ENCODE data around the gene CT47B1. TPM values are rescaled to one million over a fixed set of nuclear protein-coding genes. Genes with fewer than 3 reads are reported as not detected.

The CT47B1 gene
- total RNA-seq, 2 experiments from 2014 or later, result not detected

GRCh38 chrX:120825146-120825545 is 50.5 kb downstream of the CT47B1 start:
- ChIA-PET CTCF (no interaction called here), POLR2A (no interaction called here)
- intact Hi-C loops (cut with micrococcal nuclease), result no loop called here
- ATAC-seq, result no peak
- Mint-ChIP-seq H3K27ac (no peak overlapping the region), H3K9me3 (no peaks in the 10 kb centered on the region), H3K36me3 (ENCODE audit: low read depth) (no peaks in the 10 kb centered on the region), H3K4me1 (ENCODE audit: low read depth) (no peaks in the 10 kb centered on the region), H3K27me3 (peaks cover 1% of the 10 kb centered on the region), H3K4me3 (no peak overlapping the region)
- TF ChIP-seq CTCF (IDR thresholded peaks at IDR 0.05), result no peak
- DNase-seq, result no peak

GRCh38 chrX:120824021-120824420 is 51.6 kb downstream of the CT47B1 start:
- no peaks in the 10 kb centered on the region for H3K9me3 Mint-ChIP-seq
- ATAC-seq, result no peak
- TF ChIP-seq CTCF (IDR thresholded peaks at IDR 0.05), result no peak
- intact Hi-C loops (cut with micrococcal nuclease), result no loop called here
- ChIA-PET POLR2A (no interaction called here), CTCF (no interaction called here)
- no peaks in the 10 kb centered on the region for H3K36me3 Mint-ChIP-seq (ENCODE audit: low read depth)
- H3K27me3 Mint-ChIP-seq, result peaks cover 1% of the 10 kb centered on the region
- DNase-seq, result no peak
- no peak overlapping the region for H3K4me3 Mint-ChIP-seq
- H3K4me1 Mint-ChIP-seq (ENCODE audit: low read depth), result no peaks in the 10 kb centered on the region
- no peak overlapping the region for H3K27ac Mint-ChIP-seq

DNA sequence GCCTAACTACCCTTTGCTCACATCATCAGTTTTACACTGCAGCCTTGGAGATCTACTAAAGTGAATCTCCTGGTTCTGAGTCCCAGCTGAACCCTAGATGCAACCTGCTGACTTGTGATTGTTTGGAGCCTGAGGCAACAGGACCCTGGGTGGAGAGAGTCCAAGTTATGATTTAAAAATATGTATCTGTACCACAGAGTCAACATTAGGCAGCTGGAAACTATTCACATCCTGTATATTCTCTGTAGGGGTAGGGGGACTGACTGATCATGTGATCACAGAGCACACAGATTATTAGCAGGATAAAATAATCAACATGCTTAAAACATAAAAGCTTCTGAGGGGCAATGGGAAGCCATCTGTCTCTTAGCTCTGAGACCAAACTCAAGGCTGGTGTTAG is 52.1 kb downstream of the CT47B1 start:
- intact Hi-C loops (cut with micrococcal nuclease), result no loop called here
- ChIA-PET CTCF (no interaction called here), POLR2A (no interaction called here)
- Mint-ChIP-seq H3K27ac (no peak overlapping the region), H3K27me3 (peaks cover 1% of the 10 kb centered on the region), H3K4me1 (ENCODE audit: low read depth) (no peaks in the 10 kb centered on the region), H3K9me3 (no peaks in the 10 kb centered on the region), H3K36me3 (ENCODE audit: low read depth) (no peaks in the 10 kb centered on the region), H3K4me3 (no peak overlapping the region)
- no peak for DNase-seq
- TF ChIP-seq CTCF (IDR thresholded peaks at IDR 0.05), result no peak
- ATAC-seq, result no peak

Other genes with a start within 250 kb of the CT47B1 start
- gene C1GALT1C1, start 245.8 kb downstream of the CT47B1 start, total RNA-seq, result 10 to 100 TPM; 13.5 to 14.6 TPM
- gene CT47A11, start 61.3 kb upstream of the CT47B1 start, total RNA-seq, result not detected
- gene CT47A10, start 66.2 kb upstream of the CT47B1 start, total RNA-seq, result not detected
- gene CT47A9, start 71.0 kb upstream of the CT47B1 start, total RNA-seq, result not detected
- gene CT47A8, start 75.9 kb upstream of the CT47B1 start, total RNA-seq, result not detected
- gene CT47A7, start 80.7 kb upstream of the CT47B1 start, total RNA-seq, result not detected
- gene CT47A6, start 85.6 kb upstream of the CT47B1 start, total RNA-seq, result not detected
- gene CT47A5, start 90.5 kb upstream of the CT47B1 start, total RNA-seq, result not detected
- gene CT47A4, start 95.3 kb upstream of the CT47B1 start, total RNA-seq, result not detected
- not detected for gene CT47A3, start 100.2 kb upstream of the CT47B1 start, total RNA-seq
- gene CT47A2, start 105.1 kb upstream of the CT47B1 start, total RNA-seq, result not detected
- gene CT47A1, start 109.9 kb upstream of the CT47B1 start, total RNA-seq, result not detected
- under 1 TPM; 0.56 to 0.81 TPM for gene GLUD2, start 171.7 kb upstream of the CT47B1 start, total RNA-seq